Measurements from ENCODE around the gene EXOG.

The EXOG gene

GRCh38 chr3:38509732-38510131 lies 13.6 kb downstream of the EXOG start:
- DNase-seq (ENCODE audit: low read depth in 2 of 2): no peak

- no peak for DNase-seq (ENCODE audit: low read depth in 2 of 2)
Measured at GRCh38 chr3:38510631-38511030, 14.5 kb downstream of the EXOG start.

- no peak for DNase-seq (ENCODE audit: low read depth in 2 of 2)
Measured at GRCh38 chr3:38511546-38511945, 15.4 kb downstream of the EXOG start.

- DNase-seq (ENCODE audit: low read depth in 2 of 2): no peak
Measured at GRCh38 chr3:38515367-38515766, 19.2 kb downstream of the EXOG start.

- no peak for DNase-seq (ENCODE audit: low read depth in 2 of 2)
Measured at GRCh38 chr3:38516669-38517068, 20.5 kb downstream of the EXOG start.

- no peak for DNase-seq (ENCODE audit: low read depth in 2 of 2)
Measured at GRCh38 chr3:38519000-38519399, 22.9 kb downstream of the EXOG start.

GRCh38 chr3:38519651-38520050 lies 23.5 kb downstream of the EXOG start:
- no peak for DNase-seq (ENCODE audit: low read depth in 2 of 2)

- peak; percentile 13 to 23 for DNase-seq (ENCODE audit: low read depth in 2 of 2)
Measured at GRCh38 chr3:38521391-38521987, 25.3 kb downstream of the EXOG start.

- no peak for DNase-seq (ENCODE audit: low read depth in 2 of 2)
Measured at GRCh38 chr3:38522002-38522401, 25.9 kb downstream of the EXOG start.

- no peak for DNase-seq (ENCODE audit: low read depth in 2 of 2)
Measured at GRCh38 chr3:38524141-38524739, 28.1 kb downstream of the EXOG start.

- no peak for DNase-seq (ENCODE audit: low read depth in 2 of 2)
Measured at GRCh38 chr3:38526792-38527191, 30.7 kb downstream of the EXOG start.

GRCh38 chr3:38528457-38528856 lies 32.3 kb downstream of the EXOG start:
- DNase-seq (ENCODE audit: low read depth in 2 of 2): no peak

- DNase-seq (ENCODE audit: low read depth in 2 of 2): no peak
Measured at GRCh38 chr3:38532529-38532928, 36.4 kb downstream of the EXOG start.

GRCh38 chr3:38533285-38533976 lies 37.3 kb downstream of the EXOG start:
- DNase-seq (ENCODE audit: low read depth in 2 of 2): no peak

- no peak for DNase-seq (ENCODE audit: low read depth in 2 of 2)
Measured at GRCh38 chr3:38534180-38534579, 38.0 kb downstream of the EXOG start.

- DNase-seq (ENCODE audit: low read depth in 2 of 2): no peak
Measured at GRCh38 chr3:38534604-38535003, 38.5 kb downstream of the EXOG start.

- DNase-seq (ENCODE audit: low read depth in 2 of 2): no peak
Measured at GRCh38 chr3:38536671-38537070, 40.5 kb downstream of the EXOG start.

GRCh38 chr3:38538773-38539353 lies 42.7 kb downstream of the EXOG start:
- DNase-seq (ENCODE audit: low read depth in 2 of 2): no peak

GRCh38 chr3:38541806-38542205 lies 45.7 kb downstream of the EXOG start:
- no peak for DNase-seq (ENCODE audit: low read depth in 2 of 2)

- DNase-seq (ENCODE audit: low read depth in 2 of 2): no peak
Measured at GRCh38 chr3:38542401-38543298, 46.5 kb downstream of the EXOG start.

GRCh38 chr3:38543586-38543985 lies 47.4 kb downstream of the EXOG start:
- DNase-seq (ENCODE audit: low read depth in 2 of 2): no peak

- DNase-seq (ENCODE audit: low read depth in 2 of 2): no peak
Measured at GRCh38 chr3:38544926-38545325, 48.8 kb downstream of the EXOG start.
